Keratinocyte (primary cell): ENCODE data around the gene SMIM17.

Experiments used
- CTCF ChIP-seq, 3 experiments: IDR thresholded peaks in 1 of 3; conservative IDR thresholded peaks in 1 of 3; optimal IDR thresholded peaks in 1 of 3; 2 replicates in 2 of 3; 3 replicates in 1 of 3; pipeline versions ENCODE3 to v1.5.1; 2011; ENCODE audit warnings: low read length in 3 of 3, mild to moderate bottlenecking in 3 of 3, moderate library complexity in 2 of 3, control low read depth in 1 of 3, inconsistent platforms in 1 of 3; ENCODE audit not compliant: insufficient read depth in 2 of 3; ENCODE audit errors: extremely low read depth in 1 of 3
- EZH2 ChIP-seq: IDR thresholded peaks from one replicate; pipeline ENCODE4 v1.6.1; 2012; ENCODE audit warnings: inconsistent platforms, mild to moderate bottlenecking, low read length, moderate library complexity

- TF ChIP-seq CTCF (optimal IDR thresholded peaks at IDR 0.05 in 1 of 3, IDR thresholded peaks at IDR 0.05 in 1 of 3, conservative IDR thresholded peaks at IDR 0.05 in 1 of 3; ENCODE audit: extremely low read depth in 1 of 3, insufficient read depth in 2 of 3, low read length in 3 of 3) (no peak), EZH2 (no peak)
Observed at GRCh38 chr19:56668676-56669075, 25.7 kb downstream of the SMIM17 start.
